GM12873 (cell line): ENCODE results near the gene GMPR2.
A peak's percentile ranks its signal among the peaks of the same experiment; 100 is the strongest.

Experiments used
- CTCF ChIP-seq: IDR thresholded peaks from 2 replicates; pipeline ENCODE4 v1.5.1; 2012; ENCODE audit warnings: low read depth, mild to moderate bottlenecking, moderate library complexity, low read length, control low read depth; ENCODE audit not compliant: insufficient read depth; ENCODE audit errors: missing control alignments

Gene GMPR2

DNA sequence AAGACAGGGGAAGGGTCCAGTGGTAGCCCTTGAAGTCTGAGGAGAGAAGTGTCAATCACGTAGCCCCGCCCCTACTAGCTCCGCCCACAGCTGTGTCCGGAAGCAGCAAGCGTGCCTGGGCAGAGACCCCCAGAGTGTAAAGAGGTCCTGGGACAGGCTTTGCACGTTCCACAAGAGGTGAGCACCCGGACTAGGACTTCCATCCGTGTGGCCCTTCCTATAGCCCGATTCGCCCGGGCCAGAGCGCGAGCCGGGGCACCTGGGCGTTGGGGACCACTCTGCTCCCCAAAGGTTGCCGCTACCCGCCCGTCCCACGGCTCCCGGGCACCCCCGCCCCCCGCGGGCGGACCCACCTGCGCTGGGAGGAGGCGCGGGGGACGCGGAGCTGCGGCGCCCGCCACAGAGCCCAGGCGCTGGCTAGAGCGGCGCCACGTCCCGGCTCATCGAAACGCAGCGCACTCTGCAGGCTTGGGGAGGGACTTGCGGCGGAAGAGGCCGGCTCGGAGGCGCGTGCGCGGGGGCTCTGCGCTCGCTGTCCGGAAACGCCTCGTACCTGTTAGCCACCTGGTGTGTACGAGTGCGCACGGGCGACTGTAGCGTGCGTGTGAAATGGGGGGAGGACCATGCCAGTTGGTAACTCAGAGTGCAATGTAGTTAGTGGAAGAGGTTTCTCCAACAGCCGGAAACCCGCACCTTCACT is 38.6 kb downstream of the GMPR2 start, which contains the start of gene RABGGTA:
TSS of gene RABGGTA (minus strand) at position 464 of the 700 bp plus-strand sequence. CDS start 482 bp downstream, outside the sequence.
- TF ChIP-seq CTCF, result peak; percentile 80

DNA sequence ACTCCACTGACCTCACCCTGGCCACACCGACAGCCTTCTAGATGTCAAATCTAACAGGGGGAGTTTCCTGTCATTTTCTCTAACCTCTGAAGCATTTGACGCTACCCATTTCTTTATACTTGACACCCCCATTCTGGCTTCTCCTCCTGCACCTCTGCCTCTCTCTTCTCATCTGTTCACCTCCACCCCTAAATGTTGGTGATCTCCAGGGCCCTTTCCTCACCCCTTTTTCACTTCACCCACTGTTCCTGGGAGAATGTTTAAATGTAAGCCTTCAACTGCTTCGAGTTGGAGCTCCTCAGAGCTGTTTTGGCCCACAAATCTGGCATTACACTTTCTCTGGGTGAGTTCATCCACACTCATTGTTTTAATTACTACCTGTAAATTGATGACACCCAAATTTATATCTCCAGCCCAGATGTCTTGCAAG is 39.1 kb downstream of the GMPR2 start:
- TF ChIP-seq CTCF, result no peak

DNA sequence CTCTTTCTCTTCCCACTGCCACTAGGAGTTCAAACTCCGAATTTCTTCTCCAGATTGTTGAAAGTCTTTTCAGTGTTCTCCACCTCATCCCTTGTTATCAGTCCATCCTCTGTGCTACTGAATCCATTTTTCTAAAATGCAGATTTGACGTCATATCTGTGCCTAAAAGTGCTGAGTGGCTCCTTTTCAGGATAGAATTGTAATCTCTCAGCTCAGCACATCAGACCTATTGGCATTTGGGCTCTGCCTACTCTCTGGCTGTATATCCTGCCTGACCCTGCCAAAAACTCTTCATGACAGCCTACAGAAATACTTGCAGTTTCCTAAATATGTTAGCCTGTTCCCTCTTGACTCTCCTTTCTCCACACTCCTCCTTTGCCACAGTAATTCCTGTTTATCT is 39.7 kb downstream of the GMPR2 start:
- no peak for TF ChIP-seq CTCF

- TF ChIP-seq CTCF, result peak; percentile 45
These were observed 40.8 kb downstream of the GMPR2 start for GRCh38 chr14:24273422-24273998.

- no peak for TF ChIP-seq CTCF
These were observed 41.4 kb downstream of the GMPR2 start for GRCh38 chr14:24274101-24274543.

DNA sequence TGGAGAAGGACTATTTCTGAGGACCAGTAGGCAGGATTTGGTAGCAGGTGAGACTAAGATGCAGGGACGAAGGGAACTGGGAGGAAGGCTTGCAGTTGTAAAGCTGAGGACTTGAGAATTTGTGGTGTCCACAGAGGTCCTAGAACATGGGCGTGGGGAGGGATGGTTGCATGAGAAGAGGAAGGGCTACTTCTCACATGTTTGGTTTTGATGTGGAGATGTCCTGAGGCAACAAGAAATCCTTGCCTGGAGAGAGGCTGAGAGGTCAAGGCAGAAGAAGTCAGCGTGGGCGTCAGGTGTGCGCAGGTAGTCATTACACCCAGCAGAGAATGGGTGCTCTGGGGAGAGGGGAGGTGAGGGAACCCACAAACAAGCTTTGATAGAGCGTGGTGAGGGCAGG is 44.3 kb downstream of the GMPR2 start:
- no peak for TF ChIP-seq CTCF

DNA sequence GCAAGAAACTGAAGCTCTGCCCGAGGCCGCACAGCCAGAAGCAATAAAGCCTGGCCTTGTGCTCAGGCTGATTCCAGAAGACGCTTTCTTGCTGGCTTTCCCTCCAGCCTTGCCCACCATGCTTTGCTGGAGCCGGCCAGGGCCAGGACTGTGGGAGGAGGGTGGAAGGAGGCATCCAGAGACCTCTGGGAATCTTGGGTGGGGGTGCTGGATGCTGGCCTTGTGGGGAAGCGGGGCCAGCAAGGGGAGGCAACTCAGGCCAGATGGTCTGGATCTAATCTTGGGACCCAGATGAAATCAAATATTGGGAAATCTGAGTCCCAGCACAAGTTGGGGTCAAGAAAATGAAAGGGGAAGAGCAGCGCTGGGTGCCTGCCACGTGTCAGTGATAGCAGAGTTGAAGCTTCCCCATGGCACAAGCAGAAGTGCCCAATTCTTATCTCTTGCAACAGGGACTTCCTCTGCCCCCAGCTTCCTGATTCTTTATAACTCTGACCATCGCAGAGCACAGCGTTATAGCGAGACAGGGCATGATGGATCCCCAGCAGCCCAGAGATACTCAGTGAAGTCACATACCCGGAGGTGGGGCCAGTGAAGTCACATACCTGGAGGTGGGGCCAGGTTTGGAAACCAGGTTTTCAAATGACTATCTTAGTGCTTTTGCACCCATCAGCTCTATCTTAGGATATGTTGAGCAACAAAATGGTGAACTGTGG is 45.0 kb downstream of the GMPR2 start:
- TF ChIP-seq CTCF, result no peak
